ENCODE data around the gene FAT4.

The FAT4 gene

GRCh38 chr4:125321709-125322365, 7.1 kb downstream of the FAT4 start:
- Histone ChIP-seq H3K36me3 (ENCODE audit: low read length) (no peaks in the 10 kb centered on the region), H2AFZ (ENCODE audit: low read depth, low read length, severe bottlenecking) (no peak overlapping the region), H3K9me2 (replicated peaks; ENCODE audit: insufficient read depth, low read length) (no peaks in the 10 kb centered on the region), H3K79me2 (ENCODE audit: insufficient read depth, low read length) (no peaks in the 10 kb centered on the region), H4K20me1 (ENCODE audit: low read depth, low read length) (no peaks in the 10 kb centered on the region), H3K27me3 (ENCODE audit: low read length) (no peaks in the 10 kb centered on the region), H3K4me2 (ENCODE audit: low read depth, low read length, poor library complexity, severe bottlenecking) (no peak overlapping the region), H3K27ac (ENCODE audit: low read depth, low read length) (no peak overlapping the region), H3K9ac (ENCODE audit: low read length) (no peak overlapping the region), H3K9me3 (ENCODE audit: insufficient read depth, low read length) (no peaks in the 10 kb centered on the region), H3F3A (ENCODE audit: insufficient read depth) (no peaks in the 10 kb centered on the region), H3K4me3 (ENCODE audit: insufficient read depth, low read length, poor library complexity, severe bottlenecking) (no peak overlapping the region)
- TF ChIP-seq CTCF (IDR thresholded peaks at IDR 0.05; ENCODE audit: insufficient read depth, low read length, poor library complexity, severe bottlenecking) (no peak), EZH2phosphoT487 (conservative IDR thresholded peaks at IDR 0.05; ENCODE audit: low read length) (no peak)

GRCh38 chr4:125322366-125322730, 7.6 kb downstream of the FAT4 start:
- no peak overlapping the region for H3K27ac ChIP-seq (ENCODE audit: low read depth, low read length)
- no peaks in the 10 kb centered on the region for H3K9me3 ChIP-seq (ENCODE audit: insufficient read depth, low read length)
- H3K9me2 ChIP-seq (replicated peaks; ENCODE audit: insufficient read depth, low read length) = no peaks in the 10 kb centered on the region
- no peak for TF ChIP-seq EZH2phosphoT487 (conservative IDR thresholded peaks at IDR 0.05; ENCODE audit: low read length)
- TF ChIP-seq CTCF (IDR thresholded peaks at IDR 0.05; ENCODE audit: insufficient read depth, low read length, poor library complexity, severe bottlenecking) = no peak
- H3K79me2 ChIP-seq (ENCODE audit: insufficient read depth, low read length) = no peaks in the 10 kb centered on the region
- H3K4me2 ChIP-seq (ENCODE audit: low read depth, low read length, poor library complexity, severe bottlenecking) = no peak overlapping the region
- no peak overlapping the region for H3K9ac ChIP-seq (ENCODE audit: low read length)
- no peak overlapping the region for H3K4me3 ChIP-seq (ENCODE audit: insufficient read depth, low read length, poor library complexity, severe bottlenecking)
- H3F3A ChIP-seq (ENCODE audit: insufficient read depth) = no peaks in the 10 kb centered on the region
- H3K27me3 ChIP-seq (ENCODE audit: low read length) = no peaks in the 10 kb centered on the region
- no peaks in the 10 kb centered on the region for H4K20me1 ChIP-seq (ENCODE audit: low read depth, low read length)
- no peak overlapping the region for H2AFZ ChIP-seq (ENCODE audit: low read depth, low read length, severe bottlenecking)
- no peaks in the 10 kb centered on the region for H3K36me3 ChIP-seq (ENCODE audit: low read length)

- no peak overlapping the region for H2AFZ ChIP-seq (ENCODE audit: low read depth, low read length, severe bottlenecking)
- no peaks in the 10 kb centered on the region for H3K9me2 ChIP-seq (replicated peaks; ENCODE audit: insufficient read depth, low read length)
- H3K79me2 ChIP-seq (ENCODE audit: insufficient read depth, low read length) = no peaks in the 10 kb centered on the region
- no peak overlapping the region for H3K27ac ChIP-seq (ENCODE audit: low read depth, low read length)
- no peaks in the 10 kb centered on the region for H3K27me3 ChIP-seq (ENCODE audit: low read length)
- no peaks in the 10 kb centered on the region for H3K9me3 ChIP-seq (ENCODE audit: insufficient read depth, low read length)
- no peaks in the 10 kb centered on the region for H3K36me3 ChIP-seq (ENCODE audit: low read length)
- no peak overlapping the region for H3K4me2 ChIP-seq (ENCODE audit: low read depth, low read length, poor library complexity, severe bottlenecking)
- TF ChIP-seq EZH2phosphoT487 (conservative IDR thresholded peaks at IDR 0.05; ENCODE audit: low read length) (no peak), CTCF (IDR thresholded peaks at IDR 0.05; ENCODE audit: insufficient read depth, low read length, poor library complexity, severe bottlenecking) (no peak)
- H4K20me1 ChIP-seq (ENCODE audit: low read depth, low read length) = no peaks in the 10 kb centered on the region
- H3K4me3 ChIP-seq (ENCODE audit: insufficient read depth, low read length, poor library complexity, severe bottlenecking) = no peak overlapping the region
- no peaks in the 10 kb centered on the region for H3F3A ChIP-seq (ENCODE audit: insufficient read depth)
- no peak overlapping the region for H3K9ac ChIP-seq (ENCODE audit: low read length)
Measured at GRCh38 chr4:125323654-125324053, 8.9 kb downstream of the FAT4 start.

Measured in SU-DHL-6 (cell line).